GM19043 (cell line): ENCODE results near the gene AATK.

ENCODE experiments used
- ATAC-seq: cut with Tn5 transposase; IDR thresholded peaks from one replicate; pipeline ENCODE4 v1.9.1; 2021; ENCODE audit warnings: low read depth; ENCODE audit not compliant: unreplicated experiment

AATK gene

DNA sequence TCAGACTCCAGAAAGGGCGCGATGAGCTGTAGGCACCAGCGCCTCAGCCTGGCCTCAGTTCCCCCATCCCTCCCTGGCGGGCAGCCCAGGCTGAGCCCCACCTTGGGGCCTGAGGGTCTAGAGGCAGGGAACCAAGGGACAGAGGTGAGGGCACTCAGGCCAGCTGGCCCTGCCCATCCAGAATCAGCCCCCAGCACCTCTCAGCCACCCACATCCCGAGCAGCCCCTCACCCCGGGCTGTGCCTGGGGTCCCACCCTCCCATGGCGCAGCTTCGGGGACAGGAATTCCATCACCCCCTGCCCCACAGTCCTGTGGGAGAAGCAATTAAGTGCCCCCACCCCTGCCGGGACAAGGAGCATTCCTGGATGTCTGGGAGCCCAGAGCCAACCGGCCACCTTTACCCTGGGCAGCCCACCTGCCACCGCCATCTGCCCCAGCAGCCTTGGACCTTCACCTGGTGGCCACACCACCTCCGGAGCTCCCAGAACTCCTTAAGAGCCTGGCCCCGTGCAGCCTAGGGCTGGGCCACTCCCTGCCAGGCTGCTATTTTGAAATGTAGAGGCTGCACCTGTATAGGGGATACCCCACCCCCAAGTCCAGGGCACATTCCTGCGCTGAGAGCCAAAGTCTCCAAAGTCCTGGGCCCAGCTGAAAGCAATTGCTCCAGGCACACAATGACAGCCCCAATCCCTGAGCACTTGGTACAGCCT, 34.4 kb downstream of the AATK start:
- no peak for ATAC-seq

DNA sequence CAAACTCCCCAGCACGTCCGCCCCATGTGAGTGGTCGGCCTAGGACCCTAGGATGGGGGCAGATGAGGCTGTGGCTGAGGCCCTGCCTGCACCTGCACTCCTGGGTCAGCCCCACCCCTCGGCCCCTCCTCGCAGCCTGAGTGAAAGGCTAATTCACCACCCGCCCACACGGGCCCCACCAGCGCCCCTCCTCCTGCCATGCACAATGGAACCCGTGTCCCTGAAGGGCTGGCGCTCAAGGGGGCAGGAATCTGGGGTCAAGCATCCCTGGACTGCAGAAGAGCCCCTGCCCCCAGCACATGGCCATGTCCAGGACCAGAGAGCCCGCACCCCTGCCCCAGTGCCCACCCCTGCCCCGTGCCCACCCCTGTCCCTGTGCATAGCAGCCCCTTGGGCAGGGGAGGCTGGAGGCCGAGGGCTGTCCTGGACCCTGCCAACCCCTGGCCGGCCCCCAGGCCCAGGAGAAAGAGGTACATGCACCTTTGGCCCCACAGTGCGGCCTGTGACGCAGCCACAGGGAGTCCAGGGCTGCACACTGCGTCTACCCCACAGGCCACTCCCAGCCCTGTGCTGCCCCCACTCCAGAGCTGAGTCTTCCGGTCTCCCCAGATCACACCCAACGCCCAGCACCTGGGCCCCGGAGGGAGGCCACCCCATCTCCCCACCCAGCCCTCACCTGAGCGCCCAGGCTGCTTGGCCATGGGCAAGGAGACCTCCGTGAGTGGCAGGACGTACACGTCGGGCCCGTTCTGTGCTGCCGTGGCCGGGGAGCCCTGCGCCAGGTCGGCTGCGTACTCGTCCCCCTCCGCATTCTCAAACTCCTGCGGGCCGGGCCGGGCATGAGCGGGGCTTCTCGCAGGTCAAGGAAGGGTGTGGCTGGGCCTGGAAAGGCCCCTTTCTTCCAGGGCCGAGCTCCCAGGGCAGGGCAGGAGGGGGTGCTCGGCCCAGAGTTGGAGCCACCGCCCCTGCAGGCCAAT, 35.3 kb downstream of the AATK start:
- ATAC-seq: no peak

DNA sequence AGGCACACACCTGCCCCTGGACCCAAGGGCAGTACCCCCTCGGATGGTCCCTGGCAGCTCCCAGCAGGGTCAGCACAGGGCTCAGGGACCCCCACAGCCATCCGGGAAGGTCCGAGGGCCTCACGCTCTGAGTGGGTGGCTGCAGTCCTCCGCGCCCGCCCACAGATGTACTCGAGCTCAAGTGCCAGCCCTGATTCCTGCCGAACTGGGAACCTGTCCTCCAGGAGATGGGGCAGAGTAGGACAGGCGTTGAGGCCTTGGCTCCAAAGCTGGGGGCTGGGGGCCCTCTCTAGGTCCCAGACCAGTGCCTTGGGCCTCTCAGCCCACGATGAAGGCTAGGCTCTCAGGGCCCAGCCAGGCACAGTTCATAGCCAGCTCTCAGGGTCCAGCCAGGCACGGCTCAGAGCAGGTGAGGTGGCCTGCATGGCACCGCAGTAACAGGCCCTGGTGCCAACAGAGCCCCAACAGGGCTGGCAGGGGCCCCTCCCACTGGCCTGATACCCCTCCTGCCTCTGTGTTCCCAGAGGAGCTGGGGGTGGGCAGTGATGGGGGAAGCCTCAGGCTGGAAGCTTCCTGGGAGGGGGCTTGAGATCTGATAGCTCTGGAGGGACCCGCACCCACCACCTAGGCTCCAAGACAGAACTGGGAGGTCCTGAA, 36.2 kb downstream of the AATK start:
- no peak for ATAC-seq

DNA sequence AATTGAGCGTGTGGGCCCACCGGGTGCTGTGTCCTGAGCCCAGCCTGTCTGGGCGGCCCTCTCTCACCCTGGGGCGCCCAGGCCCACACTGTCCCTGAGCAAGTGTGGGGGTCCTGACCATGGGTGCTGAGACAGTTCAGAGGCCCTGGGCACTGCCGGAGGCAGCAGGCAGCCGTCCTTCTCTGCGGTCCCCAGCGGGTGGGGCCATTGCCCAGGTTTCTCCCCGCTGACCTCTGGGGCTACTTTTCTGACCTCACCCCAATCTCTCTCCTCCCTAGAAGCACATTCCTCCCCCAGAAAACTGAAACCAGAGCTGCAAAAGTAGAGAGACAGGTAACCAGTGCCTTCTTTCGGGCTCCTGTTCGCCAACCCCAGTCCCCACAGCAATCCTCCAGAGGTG, 36.7 kb downstream of the AATK start:
- no peak for ATAC-seq

DNA sequence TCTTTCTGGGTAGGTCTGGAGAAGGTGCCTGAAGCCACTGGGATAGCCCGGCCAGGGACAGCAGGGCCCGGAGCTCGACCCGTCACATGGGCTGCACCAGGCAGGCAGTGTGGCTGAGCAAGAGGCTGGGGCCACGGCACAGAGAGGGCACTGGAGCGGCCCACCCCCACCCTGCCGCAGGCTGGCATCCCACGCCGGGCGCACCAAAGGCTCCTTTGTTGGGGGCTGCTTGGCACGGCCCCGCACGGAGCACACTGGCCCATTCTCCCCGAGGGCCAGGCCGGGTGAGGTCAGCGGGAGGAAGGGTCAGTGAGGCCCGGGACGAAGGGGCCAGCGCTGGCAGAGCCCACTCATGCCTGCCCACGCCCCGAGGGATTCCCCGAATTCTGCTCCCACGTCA, 37.2 kb downstream of the AATK start:
- no peak for ATAC-seq

DNA sequence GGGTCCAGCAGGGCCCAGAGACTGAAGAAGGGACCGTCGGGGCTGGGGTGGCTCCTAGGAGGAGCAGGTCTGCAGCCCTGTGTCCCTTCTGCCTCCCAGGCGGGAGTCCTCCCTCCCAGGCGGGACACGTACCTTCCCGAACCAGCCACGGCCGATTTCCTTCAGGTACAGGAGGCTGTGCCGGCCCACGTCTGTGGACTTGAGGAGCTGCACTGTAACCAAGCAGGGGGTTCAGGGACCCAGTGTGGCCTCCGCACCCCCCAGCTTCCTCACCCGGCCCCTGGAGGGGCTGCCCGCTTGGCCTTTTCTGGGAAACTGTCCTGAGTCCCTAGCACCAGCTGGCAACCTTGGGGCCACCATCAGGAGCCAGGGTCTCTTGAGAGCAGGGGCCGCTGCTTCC, 37.7 kb downstream of the AATK start:
- no peak for ATAC-seq

DNA sequence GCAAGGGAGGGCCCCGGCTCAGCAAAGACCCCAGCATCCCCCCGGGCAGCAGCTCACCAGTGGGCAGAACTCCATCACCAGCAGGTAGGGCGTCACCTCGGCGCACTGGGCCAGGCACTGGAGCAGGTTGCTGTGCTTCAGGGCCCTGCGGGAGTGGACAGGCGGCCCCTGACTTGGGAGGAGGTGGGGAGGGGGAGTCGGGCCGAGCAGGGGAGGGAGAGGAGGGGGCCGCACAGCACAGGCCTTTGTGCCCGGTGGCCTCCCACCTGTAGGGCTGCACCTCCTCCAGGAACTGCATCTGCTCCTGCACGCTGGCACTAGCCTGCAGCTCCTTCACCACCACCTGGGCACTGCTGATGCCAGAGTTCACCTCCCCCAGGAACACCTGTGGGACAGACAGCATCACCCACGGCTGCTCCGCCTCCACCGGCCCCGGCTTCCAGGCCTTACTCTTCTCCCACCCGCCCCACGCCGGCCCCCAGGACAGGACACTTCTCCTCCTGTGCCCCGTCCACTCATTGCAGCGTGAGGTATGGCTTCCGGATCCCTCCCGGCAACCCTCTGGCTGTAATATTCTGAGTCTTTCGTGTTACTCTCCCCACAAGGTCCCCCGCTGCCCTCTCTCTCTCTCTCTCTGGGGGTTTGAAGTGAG, 38.4 kb downstream of the AATK start:
- no peak for ATAC-seq

DNA sequence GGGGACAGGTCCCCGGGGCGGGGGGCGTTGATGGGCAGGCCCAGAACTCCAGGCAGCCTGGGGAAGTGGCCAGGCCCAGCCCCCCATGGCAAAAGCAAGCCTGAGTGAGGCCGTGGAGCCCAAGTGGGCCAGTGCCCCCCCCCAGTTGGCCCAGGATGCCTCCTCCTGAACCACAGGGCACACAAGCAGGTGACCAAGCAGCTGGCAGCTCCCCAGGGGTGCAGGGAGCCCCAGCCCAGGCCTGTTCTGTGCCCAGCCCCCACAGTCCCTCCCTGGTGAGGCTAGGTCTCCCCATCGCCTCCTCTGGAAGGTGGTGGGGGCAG, 38.9 kb downstream of the AATK start:
- no peak for ATAC-seq

DNA sequence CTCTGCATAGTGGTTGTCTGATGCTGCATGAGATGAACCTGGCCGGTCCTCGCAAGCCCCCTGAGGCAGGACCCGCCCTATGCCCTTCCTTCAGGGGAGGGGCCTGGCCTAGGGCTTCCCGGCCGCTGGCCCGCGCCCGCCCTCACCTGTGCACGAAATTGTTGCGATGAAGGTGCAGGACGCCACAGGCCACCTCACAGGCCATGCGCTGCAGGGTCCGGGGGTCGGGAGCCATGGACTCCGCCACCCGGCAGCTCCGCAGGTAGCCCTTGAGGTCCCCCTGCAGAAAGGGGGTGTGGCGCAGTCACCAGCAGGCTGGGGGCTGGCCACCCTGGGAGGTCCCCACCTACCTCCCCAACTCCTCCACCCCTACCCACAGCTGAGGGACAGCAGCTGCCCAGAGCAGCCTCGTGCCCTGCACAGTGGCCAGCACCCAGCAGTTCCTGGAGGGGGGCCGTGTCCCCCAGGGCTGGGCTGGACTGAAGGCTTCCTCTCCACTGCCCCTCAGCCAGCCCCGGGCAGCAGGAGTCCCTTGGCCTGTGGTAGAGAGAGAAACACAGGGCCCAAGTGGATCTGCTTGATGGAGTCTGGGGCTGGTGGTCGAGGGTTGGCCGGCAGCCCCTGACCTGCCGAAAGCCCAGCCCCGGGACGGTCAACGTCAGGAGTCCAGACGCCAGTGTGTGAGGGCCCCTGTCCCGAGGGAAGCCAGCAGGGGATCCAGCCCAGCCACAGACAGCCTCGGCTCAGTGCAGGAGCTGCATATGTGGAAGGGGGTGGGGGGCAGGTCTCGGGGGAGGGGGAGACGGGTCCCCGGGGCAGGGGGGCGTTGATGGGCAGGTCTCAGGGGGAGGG, 39.5 kb downstream of the AATK start:
- no peak for ATAC-seq

DNA sequence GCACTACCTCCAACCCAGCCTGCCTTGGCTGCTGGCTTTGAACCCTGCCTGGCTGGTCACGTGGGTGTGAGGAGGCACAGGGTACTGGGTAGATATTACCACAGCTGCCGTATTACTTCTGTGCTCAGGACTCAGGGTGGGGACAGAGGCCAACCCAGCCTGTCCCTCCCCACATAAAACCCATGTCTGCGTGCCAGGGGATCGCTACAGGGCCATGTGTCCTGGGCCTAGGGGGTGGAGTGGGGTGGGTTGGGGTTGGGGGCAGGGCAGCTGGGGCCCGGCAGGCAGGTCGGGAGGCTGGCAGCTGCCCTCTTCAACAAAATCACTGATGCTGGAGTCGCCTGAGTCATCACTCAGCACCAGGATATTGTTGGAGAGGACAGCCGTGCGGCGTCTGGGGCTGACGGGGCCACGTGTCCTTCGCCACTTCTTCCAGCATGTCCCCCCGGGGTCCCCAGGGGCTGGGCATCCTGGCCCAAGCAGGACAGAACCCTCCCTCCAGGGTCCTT, 40.4 kb downstream of the AATK start:
- no peak for ATAC-seq

DNA sequence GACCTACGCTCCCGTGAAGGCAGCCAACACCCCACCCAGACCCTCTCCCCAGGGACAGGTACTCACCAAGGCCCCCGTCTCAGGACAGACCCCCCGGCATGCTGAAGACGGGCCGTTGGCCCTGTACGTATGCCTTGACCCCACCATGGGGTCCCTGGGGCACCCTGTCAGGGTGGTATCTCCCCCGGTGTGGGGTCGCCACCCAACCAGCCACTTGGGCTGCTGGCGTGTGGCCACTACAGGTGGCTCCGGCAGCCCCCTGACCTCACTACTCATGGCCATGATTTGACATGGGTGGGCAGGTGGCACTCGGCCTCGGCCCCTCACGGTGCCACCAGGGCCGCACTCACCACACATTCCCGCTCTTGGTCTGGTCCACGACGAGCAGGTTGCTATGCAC, 41.6 kb downstream of the AATK start:
- ATAC-seq: no peak

DNA sequence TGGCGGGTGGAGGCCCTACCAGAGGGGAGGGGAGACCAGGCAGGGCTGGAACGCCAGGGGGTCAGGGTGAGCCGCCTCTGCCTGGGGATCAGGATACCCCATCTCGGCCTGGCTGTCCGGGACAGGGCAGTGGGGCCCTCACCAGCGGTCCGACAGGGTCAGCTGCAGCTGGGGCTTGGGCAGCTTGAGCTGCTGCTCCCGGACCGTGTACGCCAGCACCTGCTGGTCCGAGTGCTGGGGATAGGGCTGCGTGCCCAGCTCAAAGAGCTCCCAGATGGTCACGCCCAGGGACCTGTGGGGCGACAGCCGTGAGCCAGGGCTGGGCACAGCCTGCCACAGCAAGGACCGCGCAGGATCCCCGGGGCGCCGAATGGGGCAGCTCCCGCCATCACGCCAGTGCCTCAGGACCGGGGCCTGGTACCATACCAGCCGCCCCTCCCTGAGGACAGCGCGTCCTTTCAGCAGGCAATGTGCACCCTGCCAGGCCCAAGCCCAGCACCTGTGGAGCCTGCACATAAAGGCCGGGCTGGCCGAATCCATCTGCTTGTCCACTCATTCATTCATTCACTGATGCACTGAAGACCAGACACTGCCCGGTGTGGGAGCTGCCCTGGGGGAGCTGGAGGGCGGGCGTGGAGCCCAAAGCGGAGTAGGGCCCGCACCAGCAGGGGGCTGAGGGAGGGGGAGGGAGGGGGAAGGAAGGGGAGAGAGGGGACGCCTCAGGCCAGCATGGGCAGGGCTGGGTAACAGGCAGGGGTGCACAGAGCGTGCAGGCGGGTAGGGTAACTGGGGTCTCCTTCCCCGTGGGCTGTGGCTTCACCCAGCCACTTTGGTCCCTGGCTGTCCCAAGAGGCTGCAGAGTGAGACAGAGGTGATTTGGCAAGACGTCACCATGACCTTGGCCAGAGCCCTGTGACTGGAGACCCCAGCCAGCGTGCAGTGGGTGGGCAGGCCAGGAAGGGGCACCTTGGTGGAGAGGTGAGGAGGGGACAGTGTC, 42.7 kb downstream of the AATK start:
- no peak for ATAC-seq

DNA sequence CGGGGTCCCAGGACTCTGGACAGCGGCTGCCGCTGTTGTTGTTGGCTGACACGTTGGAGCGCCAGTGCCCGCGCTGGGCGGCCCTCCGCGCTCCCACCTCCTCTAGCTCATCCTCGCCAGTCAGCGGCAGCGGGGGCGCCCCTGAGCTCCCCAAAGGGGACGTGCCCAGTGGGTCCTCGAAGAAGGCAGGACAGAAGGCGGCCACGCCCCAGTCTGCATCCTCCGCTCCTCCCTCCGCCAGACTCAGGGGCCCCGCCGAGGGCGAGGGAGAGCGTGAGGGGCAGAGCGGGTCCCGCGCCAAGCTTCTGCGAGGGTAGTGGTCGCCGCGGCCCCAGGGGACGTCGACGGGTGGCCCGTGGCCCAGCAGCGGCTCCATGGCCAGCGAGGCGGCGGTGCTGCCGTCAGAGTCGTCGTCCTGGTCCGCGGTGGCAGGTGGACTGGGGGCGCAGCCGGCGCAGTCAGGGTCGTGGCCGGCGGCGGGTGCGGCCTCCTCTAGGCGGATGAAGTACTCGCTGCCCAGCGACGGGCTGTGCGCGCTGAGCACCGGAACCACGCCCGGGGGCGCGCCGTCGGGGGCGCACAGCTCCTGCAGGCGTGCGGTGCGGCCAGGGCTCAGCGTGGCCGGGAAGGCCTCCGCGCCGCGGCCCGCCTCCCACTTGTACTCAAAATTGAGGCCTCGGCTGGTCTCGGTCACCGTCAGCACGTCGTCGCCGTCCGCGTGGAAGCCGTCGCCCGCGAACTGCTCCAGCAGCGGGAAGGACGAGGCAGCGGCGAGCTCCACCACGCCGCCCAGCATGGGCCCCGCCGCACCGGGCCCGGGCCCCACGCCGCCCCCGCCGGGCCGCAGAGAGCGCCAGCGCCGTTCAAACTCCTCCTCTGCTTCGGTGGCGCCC, 43.9 kb downstream of the AATK start:
- no peak for ATAC-seq

DNA sequence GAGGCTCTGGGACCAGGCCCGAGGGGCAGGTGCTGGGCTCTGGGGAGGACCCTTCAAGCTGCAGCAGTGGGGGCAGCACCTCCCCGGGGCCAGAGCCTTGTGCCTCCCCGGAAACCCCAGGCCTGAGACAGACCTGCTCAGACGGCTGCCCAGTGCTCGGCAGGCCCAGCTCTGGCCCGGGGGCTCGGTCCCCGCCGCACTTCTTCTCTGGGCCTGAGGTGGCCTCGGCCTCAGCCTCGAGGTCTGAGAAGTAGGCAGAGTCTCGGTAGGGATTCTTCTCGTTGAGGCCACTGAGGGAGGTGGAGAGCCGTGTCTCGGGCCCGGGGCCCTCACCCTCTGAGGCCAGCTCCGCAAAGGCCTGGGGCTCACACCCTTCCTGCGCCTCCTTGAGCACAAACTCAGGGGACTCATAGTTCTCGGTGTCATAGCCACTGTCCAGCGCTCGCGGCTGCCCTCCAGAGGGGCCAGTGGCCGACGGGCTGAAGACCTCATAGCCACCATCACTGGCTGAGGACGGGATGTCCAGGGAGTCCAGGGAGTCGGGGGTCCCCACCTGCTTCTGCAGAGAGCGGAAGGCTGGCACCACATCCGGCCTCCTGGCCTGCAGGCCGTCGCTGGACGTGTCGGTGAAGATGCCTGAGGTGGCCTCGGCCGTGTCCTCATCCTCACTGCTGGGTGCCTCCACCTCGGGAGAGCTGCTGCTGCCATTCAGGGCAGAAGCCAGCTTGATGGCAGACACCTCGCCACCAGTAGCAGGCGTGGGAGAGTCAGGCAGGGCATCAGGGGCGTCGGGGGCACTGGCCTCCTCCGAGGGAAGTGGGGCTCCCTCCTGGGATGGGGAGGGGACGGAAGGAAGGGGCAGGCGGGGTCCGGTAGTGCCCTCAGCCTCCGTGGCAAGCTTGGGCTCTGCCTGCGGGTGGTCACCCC, 45.1 kb downstream of the AATK start:
- no peak for ATAC-seq

DNA sequence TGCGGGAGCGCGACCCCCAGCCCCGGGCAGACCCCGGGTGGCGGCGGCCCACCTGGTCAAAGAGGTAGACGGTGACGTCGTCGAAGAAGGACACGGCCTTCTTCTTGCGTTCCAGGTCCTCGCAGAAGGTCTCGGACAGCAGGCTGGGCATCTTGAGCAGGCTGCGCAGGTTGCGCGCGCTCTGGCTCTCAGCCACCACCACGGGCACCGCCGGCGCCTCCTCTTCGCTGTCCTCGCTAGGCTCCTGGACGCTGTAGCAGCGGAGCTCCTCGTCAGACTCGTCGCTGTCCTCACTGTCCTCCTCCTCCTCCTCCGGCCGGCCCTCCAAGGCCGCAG, 45.9 kb downstream of the AATK start:
- no peak for ATAC-seq

DNA sequence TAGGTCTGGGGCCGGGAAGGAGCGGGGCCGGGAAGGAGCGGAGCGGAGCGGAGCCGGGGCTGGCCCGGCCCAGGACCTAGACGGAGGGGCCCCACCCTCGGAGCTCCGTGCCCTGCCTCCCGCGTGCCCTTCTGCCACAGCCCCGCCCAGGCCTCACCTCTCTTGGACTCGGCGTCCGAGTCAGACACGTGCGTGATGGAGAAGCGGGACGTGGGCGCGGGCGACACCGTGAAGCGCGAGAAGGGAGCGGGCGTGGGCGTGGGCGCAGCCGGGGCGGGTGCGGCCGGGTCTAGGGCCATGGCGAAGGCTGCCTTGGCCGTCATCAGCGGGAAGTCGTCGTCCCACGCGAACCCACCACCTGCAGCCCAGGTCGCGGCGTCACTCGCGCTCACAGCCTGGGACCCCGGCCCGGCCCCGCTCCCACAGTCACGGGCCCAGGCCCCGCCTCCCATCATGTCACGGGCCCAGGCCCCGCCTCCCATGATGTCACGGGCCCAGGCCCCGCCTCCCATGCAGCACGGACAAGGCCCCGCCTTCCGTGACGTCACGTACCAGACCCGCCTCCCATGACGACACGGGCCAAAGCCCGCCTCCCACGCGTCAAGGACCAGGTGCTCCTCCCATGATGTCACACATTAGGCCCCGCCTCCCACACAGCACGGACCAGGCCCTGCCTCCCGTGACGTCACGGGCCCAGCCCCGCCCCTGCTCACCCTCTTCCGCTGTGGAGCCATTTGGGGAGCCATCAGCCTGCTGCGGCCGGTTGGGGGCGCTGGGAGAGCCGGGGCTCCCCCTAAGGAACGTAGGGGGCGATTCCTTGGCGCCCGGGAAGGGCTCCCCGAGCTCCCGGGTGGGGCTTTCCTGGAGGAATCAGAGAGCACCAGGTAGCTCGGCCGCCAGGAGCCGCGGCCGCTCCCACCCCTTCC, 46.5 kb downstream of the AATK start:
- no peak for ATAC-seq
